H9 (cell line): ENCODE results near the gene ANKRD12. TPM values are rescaled to one million over a fixed set of nuclear protein-coding genes. Genes with fewer than 3 reads are reported as not detected.

Source experiments
- DNase-seq: peaks from one replicate; pipeline ENCODE4 v3.0.0-alpha.2; 2017
- H2AFZ ChIP-seq: one replicate; pipeline ENCODE4 v1.6.1; 2013; ENCODE audit warnings: mild to moderate bottlenecking, low read length, control low read depth, moderate library complexity
- H2AK5ac ChIP-seq: 2 replicates; pipeline ENCODE4 v1.6.1; 2013; ENCODE audit warnings: low read length, control low read depth, mixed read lengths; ENCODE audit not compliant: insufficient read length
- H2BK120ac ChIP-seq: one replicate; pipeline ENCODE4 v1.6.1; 2013; ENCODE audit warnings: low read depth, mild to moderate bottlenecking, low read length, control low read depth, inconsistent platforms; ENCODE audit not compliant: poor library complexity, severe bottlenecking
- H2BK12ac ChIP-seq: 2 replicates; pipeline ENCODE4 v1.6.1; 2013; ENCODE audit warnings: low read length, control low read depth, mixed read lengths, low read depth; ENCODE audit not compliant: insufficient read length
- H2BK15ac ChIP-seq: 2 replicates; pipeline ENCODE4 v1.6.1; 2013; ENCODE audit warnings: low read depth, low read length, control low read depth
- H2BK20ac ChIP-seq: one replicate; pipeline ENCODE4 v1.6.1; 2013; ENCODE audit warnings: low read depth, mild to moderate bottlenecking, low read length, control low read depth, inconsistent platforms; ENCODE audit not compliant: poor library complexity, severe bottlenecking
- H2BK5ac ChIP-seq: 2 replicates; pipeline ENCODE4 v1.6.1; 2013; ENCODE audit warnings: low read length, control low read depth, mixed read lengths; ENCODE audit not compliant: insufficient read length
- H3K14ac ChIP-seq: 2 replicates; pipeline ENCODE4 v1.6.1; 2013; ENCODE audit warnings: low read length, control low read depth; ENCODE audit not compliant: insufficient read depth
- H3K18ac ChIP-seq: 2 replicates; pipeline ENCODE4 v1.6.1; 2013; ENCODE audit warnings: low read depth, mild to moderate bottlenecking, mixed read lengths, low read length, control low read depth; ENCODE audit not compliant: insufficient read length
- H3K23ac ChIP-seq: 2 replicates; pipeline ENCODE4 v1.6.1; 2013; ENCODE audit warnings: low read length, control low read depth, mixed read lengths, low read depth; ENCODE audit not compliant: insufficient read length
- H3K23me2 ChIP-seq: 2 replicates; pipeline ENCODE4 v1.6.1; 2013; ENCODE audit warnings: low read depth, mild to moderate bottlenecking, mixed read lengths, low read length, control low read depth; ENCODE audit not compliant: insufficient read length, poor library complexity, severe bottlenecking
- H3K27ac ChIP-seq: 2 replicates; pipeline ENCODE4 v1.5.1; 2013; ENCODE audit warnings: low read length, control low read depth, mixed read lengths, low read depth; ENCODE audit not compliant: insufficient read length
- H3K27me3 ChIP-seq: 2 replicates; pipeline ENCODE4 v1.6.1; 2013; ENCODE audit warnings: low read length, control low read depth, inconsistent platforms; ENCODE audit not compliant: insufficient read depth
- H3K4ac ChIP-seq: 2 replicates; pipeline ENCODE4 v1.6.1; 2013; ENCODE audit warnings: low read depth, mild to moderate bottlenecking, control low read depth, inconsistent platforms, low read length, moderate library complexity
- H3K4me1 ChIP-seq: 2 replicates; pipeline ENCODE4 v1.6.1; 2013; ENCODE audit warnings: low read length, control low read depth, inconsistent platforms; ENCODE audit not compliant: insufficient read depth
- H3K4me2 ChIP-seq: 2 replicates; pipeline ENCODE4 v1.6.1; 2013; ENCODE audit warnings: low read length, control low read depth, mixed read lengths; ENCODE audit not compliant: insufficient read length, insufficient read depth
- H3K56ac ChIP-seq: 2 replicates; pipeline ENCODE4 v1.6.1; 2013; ENCODE audit warnings: low read depth, mild to moderate bottlenecking, mixed read lengths, low read length, control low read depth; ENCODE audit not compliant: insufficient read length
- H3K79me1 ChIP-seq: 2 replicates; pipeline ENCODE4 v1.6.1; 2013; ENCODE audit warnings: low read depth, mild to moderate bottlenecking, moderate library complexity, low read length, control low read depth, inconsistent platforms; ENCODE audit not compliant: insufficient read depth, poor library complexity, severe bottlenecking
- H3K79me2 ChIP-seq: 2 replicates; pipeline ENCODE4 v1.6.1; 2013; ENCODE audit warnings: low read length, control low read depth, inconsistent platforms; ENCODE audit not compliant: insufficient read depth
- H3K9ac ChIP-seq: 2 replicates; pipeline ENCODE4 v1.6.1; 2013; ENCODE audit warnings: low read length, control low read depth, mixed read lengths; ENCODE audit not compliant: insufficient read length; ENCODE audit errors: extremely low read depth
- H3K9me3 ChIP-seq: one replicate; pipeline ENCODE4 v1.6.1; 2013; ENCODE audit warnings: low read depth, low read length, inconsistent platforms; ENCODE audit not compliant: control insufficient read depth
- H3T11ph ChIP-seq: one replicate; pipeline ENCODE4 v1.6.1; 2013; ENCODE audit warnings: mild to moderate bottlenecking, low read length, control low read depth, inconsistent platforms
- H4K20me1 ChIP-seq: one replicate; pipeline ENCODE4 v1.6.1; 2013; ENCODE audit not compliant: control insufficient read depth, insufficient read length, insufficient read depth
- H4K5ac ChIP-seq: 2 replicates; pipeline ENCODE4 v1.6.1; 2013; ENCODE audit warnings: low read depth, mild to moderate bottlenecking, mixed read lengths, low read length, control low read depth; ENCODE audit not compliant: insufficient read length
- H4K8ac ChIP-seq: replicated peaks from 2 replicates; pipeline ENCODE4 v1.6.1; 2013; ENCODE audit warnings: low read length, control low read depth, mixed read lengths, low read depth; ENCODE audit not compliant: insufficient read length
- H4K91ac ChIP-seq: 2 replicates; pipeline ENCODE4 v1.6.1; 2013; ENCODE audit warnings: low read depth, mild to moderate bottlenecking, moderate library complexity, mixed read lengths, low read length, control low read depth; ENCODE audit not compliant: insufficient read length
- H3K27ac Mint-ChIP-seq, 3 experiments: 2 replicates in 2 of 3; 3 replicates in 1 of 3; pipeline ENCODE4 v1.8.0; 2020 to 2021; ENCODE audit warnings: mixed read lengths in 3 of 3, mild to moderate bottlenecking in 1 of 3, moderate library complexity in 1 of 3
- H3K27me3 Mint-ChIP-seq: 2 replicates; pipeline ENCODE4 v1.8.0; 2021; ENCODE audit warnings: low read depth, mild to moderate bottlenecking, moderate library complexity, mixed read lengths
- H3K36me3 Mint-ChIP-seq, 3 experiments: 2 replicates in 2 of 3; 3 replicates in 1 of 3; pipeline ENCODE4 v1.8.0; 2020 to 2021; ENCODE audit warnings: low read depth in 3 of 3, mixed read lengths in 3 of 3; ENCODE audit not compliant: insufficient read depth in 1 of 3
- H3K4me1 Mint-ChIP-seq, 2 experiments: 2 replicates each; pipeline ENCODE4 v1.8.0; 2020; ENCODE audit warnings: mixed read lengths in 2 of 2
- H3K4me3 Mint-ChIP-seq, 2 experiments: 2 replicates in 1 of 2; 3 replicates in 1 of 2; pipeline ENCODE4 v1.8.0; 2020 to 2021; ENCODE audit warnings: mild to moderate bottlenecking in 2 of 2, mixed read lengths in 2 of 2, moderate library complexity in 1 of 2
- H3K9me3 Mint-ChIP-seq, 2 experiments: 2 replicates in 1 of 2; 3 replicates in 1 of 2; pipeline ENCODE4 v1.8.0; 2020; ENCODE audit warnings: mild to moderate bottlenecking in 2 of 2, mixed read lengths in 2 of 2, moderate library complexity in 1 of 2
- WGBS: extraction: QIAGEN DNeasy Blood & Tissue Kit; methylation state at CpG from one replicate; pipeline ENCODE4 v1.1.7; 2013; ENCODE audit warnings: missing lambda C conversion rate, low lambda C conversion rate, mixed read lengths; ENCODE audit not compliant: insufficient read length; ENCODE audit errors: extremely low coverage; 5-methylcytosine and 5-hydroxymethylcytosine counted together
- total RNA-seq: library from RNA; stranded (reverse); gene quantifications from 2 replicates; pipeline ENCODE4 v1.2.1, GENCODE V29; 2021
- TF ChIP-seq, protein P1 (sequence below): fragments of 200-600 bp; sonication (generic); conservative IDR thresholded peaks from 3 replicates; pipeline ENCODE4 v1.8.0; 2021; ENCODE audit warnings: antibody characterized with exemption, mild to moderate bottlenecking

ANKRD12 gene
- total RNA-seq, 1 experiment from 2014 or later: 38.9 TPM

- H3K4me2 ChIP-seq: no peak overlapping the region
- Mint-ChIP-seq H3K27me3 (no peaks in the 10 kb centered on the region), H3K27ac (no peak overlapping the region), H3K9me3 (peaks cover 50 to 57% of the 10 kb centered on the region in 2 experiments), H3K4me1 (peaks cover 0 to 4% of the 10 kb centered on the region in 2 experiments; a peak in 3 of 4 replicates), H3K36me3 (peaks cover 29 to 42% (median 39%) of the 10 kb centered on the region in 3 experiments), H3K4me3 (no peak overlapping the region)
- no peak overlapping the region for H2BK120ac ChIP-seq
- H4K91ac ChIP-seq: no peak overlapping the region
- WGBS: no CpG with 5 or more reads among the region's 15 CpGs
- no peak overlapping the region for H2AFZ ChIP-seq
- H3K14ac ChIP-seq: no peak overlapping the region
- no peak overlapping the region for H4K5ac ChIP-seq
- no peak overlapping the region for H2AK5ac ChIP-seq
- H3K18ac ChIP-seq: no peak overlapping the region
- H3K79me1 ChIP-seq: no peaks in the 10 kb centered on the region
- no peak overlapping the region for H2BK12ac ChIP-seq
- H3K9me3 ChIP-seq: peaks cover 14% of the 10 kb centered on the region
- H2BK15ac ChIP-seq: no peak overlapping the region
- H3K27me3 ChIP-seq: no peaks in the 10 kb centered on the region
- H3K79me2 ChIP-seq: no peaks in the 10 kb centered on the region
- H3K4ac ChIP-seq: no peak overlapping the region
- no peak overlapping the region for H4K8ac ChIP-seq
- H3K23me2 ChIP-seq: no peaks in the 10 kb centered on the region
- H2BK20ac ChIP-seq: no peak overlapping the region
- no peak overlapping the region for H3K23ac ChIP-seq
- no peak overlapping the region for H3K9ac ChIP-seq
- no peak overlapping the region for H3K27ac ChIP-seq
- no peak overlapping the region for H2BK5ac ChIP-seq
- no peak overlapping the region for H3T11ph ChIP-seq
- TF ChIP-seq, protein P1, sequence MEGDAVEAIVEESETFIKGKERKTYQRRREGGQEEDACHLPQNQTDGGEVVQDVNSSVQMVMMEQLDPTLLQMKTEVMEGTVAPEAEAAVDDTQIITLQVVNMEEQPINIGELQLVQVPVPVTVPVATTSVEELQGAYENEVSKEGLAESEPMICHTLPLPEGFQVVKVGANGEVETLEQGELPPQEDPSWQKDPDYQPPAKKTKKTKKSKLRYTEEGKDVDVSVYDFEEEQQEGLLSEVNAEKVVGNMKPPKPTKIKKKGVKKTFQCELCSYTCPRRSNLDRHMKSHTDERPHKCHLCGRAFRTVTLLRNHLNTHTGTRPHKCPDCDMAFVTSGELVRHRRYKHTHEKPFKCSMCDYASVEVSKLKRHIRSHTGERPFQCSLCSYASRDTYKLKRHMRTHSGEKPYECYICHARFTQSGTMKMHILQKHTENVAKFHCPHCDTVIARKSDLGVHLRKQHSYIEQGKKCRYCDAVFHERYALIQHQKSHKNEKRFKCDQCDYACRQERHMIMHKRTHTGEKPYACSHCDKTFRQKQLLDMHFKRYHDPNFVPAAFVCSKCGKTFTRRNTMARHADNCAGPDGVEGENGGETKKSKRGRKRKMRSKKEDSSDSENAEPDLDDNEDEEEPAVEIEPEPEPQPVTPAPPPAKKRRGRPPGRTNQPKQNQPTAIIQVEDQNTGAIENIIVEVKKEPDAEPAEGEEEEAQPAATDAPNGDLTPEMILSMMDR: no peak
- no peaks in the 10 kb centered on the region for H3K4me1 ChIP-seq
- H3K56ac ChIP-seq: no peak overlapping the region
- H4K20me1 ChIP-seq: no peaks in the 10 kb centered on the region
- DNase-seq: no peak
Observed at GRCh38 chr18:9296233-9297006, 159.8 kb downstream of the ANKRD12 start.
